Muscle layer of colon (tissue), 2 donors: ENCODE results near the gene PTPRD.

Experiments
- H3K27ac ChIP-seq: one replicate; pipeline ENCODE4 v1.7.0; 2013; ENCODE audit warnings: low read depth, mild to moderate bottlenecking, low read length, moderate library complexity
- H3K27me3 ChIP-seq, 2 donors: one replicate each; pipeline ENCODE4 v1.7.0; 2013; ENCODE audit warnings: low read length in 2 of 2, mild to moderate bottlenecking in 2 of 2; ENCODE audit not compliant: insufficient read depth in 2 of 2, control insufficient read depth in 1 of 2
- H3K36me3 ChIP-seq: one replicate; pipeline ENCODE4 v1.7.0; 2013; ENCODE audit warnings: mild to moderate bottlenecking, low read length; ENCODE audit not compliant: insufficient read depth
- H3K4me1 ChIP-seq: one replicate; pipeline ENCODE4 v1.7.0; 2013; ENCODE audit warnings: mild to moderate bottlenecking, low read length; ENCODE audit not compliant: insufficient read depth
- H3K4me3 ChIP-seq, 2 donors: one replicate each; pipeline ENCODE4 v1.7.0; 2013; ENCODE audit warnings: low read length in 2 of 2, low read depth in 1 of 2, mild to moderate bottlenecking in 1 of 2, moderate library complexity in 1 of 2
- H3K9ac ChIP-seq: one replicate; pipeline ENCODE4 v1.7.0; 2013; ENCODE audit warnings: low read length
- H3K9me3 ChIP-seq: one replicate; pipeline ENCODE4 v1.7.0; 2013; ENCODE audit warnings: mild to moderate bottlenecking, low read length
- donor health status: abdominal sarcoma.
- donor health status: Adenocarcinoma of cecum.

The PTPRD gene

GRCh38 chr9:8492024-8492423, 2120.8 kb downstream of the PTPRD start:
- Histone ChIP-seq H3K27ac (no peak overlapping the region), H3K36me3 (no peaks in the 10 kb centered on the region), H3K4me1 (no peaks in the 10 kb centered on the region), H3K9me3 (peaks cover 2% of the 10 kb centered on the region), H3K4me3 (no peak overlapping the region), H3K9ac (no peak overlapping the region), H3K27me3 (no peaks in the 10 kb centered on the region)

- no peaks in the 10 kb centered on the region for H3K27me3 ChIP-seq
- no peak overlapping the region for H3K4me3 ChIP-seq
- H3K9me3 ChIP-seq, result peaks cover 2% of the 10 kb centered on the region
- H3K9ac ChIP-seq, result no peak overlapping the region
- H3K36me3 ChIP-seq, result no peaks in the 10 kb centered on the region
- no peak overlapping the region for H3K27ac ChIP-seq
- H3K4me1 ChIP-seq, result no peaks in the 10 kb centered on the region
Measured at GRCh38 chr9:8491563-8491962, 2121.2 kb downstream of the PTPRD start.

- no peak overlapping the region for H3K9ac ChIP-seq
- H3K4me1 ChIP-seq, result no peaks in the 10 kb centered on the region
- no peaks in the 10 kb centered on the region for H3K36me3 ChIP-seq
- H3K4me3 ChIP-seq, result no peak overlapping the region
- H3K9me3 ChIP-seq, result peaks cover 2% of the 10 kb centered on the region
- H3K27ac ChIP-seq, result no peak overlapping the region
- no peaks in the 10 kb centered on the region for H3K27me3 ChIP-seq
Measured at GRCh38 chr9:8489835-8490234, 2123.0 kb downstream of the PTPRD start.

GRCh38 chr9:8486095-8486494, 2126.7 kb downstream of the PTPRD start:
- Histone ChIP-seq H3K9me3 (no peaks in the 10 kb centered on the region), H3K9ac (no peak overlapping the region), H3K27me3 (no peaks in the 10 kb centered on the region), H3K4me1 (no peaks in the 10 kb centered on the region), H3K36me3 (no peaks in the 10 kb centered on the region), H3K27ac (no peak overlapping the region), H3K4me3 (no peak overlapping the region)

- H3K4me3 ChIP-seq, result no peak overlapping the region
Measured at GRCh38 chr9:8484597-8485191, 2128.1 kb downstream of the PTPRD start.

GRCh38 chr9:8477450-8477849, 2135.4 kb downstream of the PTPRD start:
- Histone ChIP-seq H3K4me3 (no peak overlapping the region), H3K27ac (no peak overlapping the region), H3K27me3 (no peaks in the 10 kb centered on the region), H3K36me3 (no peaks in the 10 kb centered on the region), H3K9me3 (no peaks in the 10 kb centered on the region), H3K9ac (no peak overlapping the region), H3K4me1 (no peaks in the 10 kb centered on the region)

More at GRCh38 chr9:8484597-8485191, 2128.1 kb downstream of the PTPRD start:
- Histone ChIP-seq H3K9me3 (no peaks in the 10 kb centered on the region), H3K27ac (no peak overlapping the region), H3K4me1 (no peaks in the 10 kb centered on the region), H3K36me3 (no peaks in the 10 kb centered on the region), H3K27me3 (no peaks in the 10 kb centered on the region), H3K9ac (no peak overlapping the region)

- H3K27ac ChIP-seq, result no peak overlapping the region
- H3K9me3 ChIP-seq, result no peaks in the 10 kb centered on the region
- no peak overlapping the region for H3K4me3 ChIP-seq
- no peaks in the 10 kb centered on the region for H3K27me3 ChIP-seq
- no peak overlapping the region for H3K9ac ChIP-seq
- H3K36me3 ChIP-seq, result no peaks in the 10 kb centered on the region
- H3K4me1 ChIP-seq, result no peaks in the 10 kb centered on the region
Measured at GRCh38 chr9:8474937-8475336, 2137.9 kb downstream of the PTPRD start.

- H3K4me1 ChIP-seq, result no peaks in the 10 kb centered on the region
- no peaks in the 10 kb centered on the region for H3K9me3 ChIP-seq
- H3K27me3 ChIP-seq, result no peaks in the 10 kb centered on the region
- H3K27ac ChIP-seq, result no peak overlapping the region
- H3K4me3 ChIP-seq, result no peak overlapping the region
- H3K9ac ChIP-seq, result no peak overlapping the region
- H3K36me3 ChIP-seq, result no peaks in the 10 kb centered on the region
Measured at GRCh38 chr9:8473244-8474020, 2139.4 kb downstream of the PTPRD start.

- no peak overlapping the region for H3K9ac ChIP-seq
- H3K4me1 ChIP-seq, result no peaks in the 10 kb centered on the region
- no peaks in the 10 kb centered on the region for H3K9me3 ChIP-seq
- no peak overlapping the region for H3K27ac ChIP-seq
- no peak overlapping the region for H3K4me3 ChIP-seq
- H3K27me3 ChIP-seq, result no peaks in the 10 kb centered on the region
- no peaks in the 10 kb centered on the region for H3K36me3 ChIP-seq
Measured at GRCh38 chr9:8468045-8468637, 2144.7 kb downstream of the PTPRD start.

GRCh38 chr9:8457816-8458215, 2155.0 kb downstream of the PTPRD start:
- no peaks in the 10 kb centered on the region for H3K9me3 ChIP-seq
- no peaks in the 10 kb centered on the region for H3K36me3 ChIP-seq
- no peak overlapping the region for H3K27ac ChIP-seq
- no peak overlapping the region for H3K9ac ChIP-seq
- H3K27me3 ChIP-seq, result no peaks in the 10 kb centered on the region
- H3K4me1 ChIP-seq, result no peaks in the 10 kb centered on the region
- H3K4me3 ChIP-seq, result no peak overlapping the region

GRCh38 chr9:8457055-8457454, 2155.7 kb downstream of the PTPRD start:
- Histone ChIP-seq H3K9me3 (no peaks in the 10 kb centered on the region), H3K27me3 (no peaks in the 10 kb centered on the region), H3K4me1 (no peaks in the 10 kb centered on the region), H3K9ac (no peak overlapping the region), H3K27ac (no peak overlapping the region), H3K4me3 (no peak overlapping the region), H3K36me3 (no peaks in the 10 kb centered on the region)
